ENCODE measurements around the gene CCM2.

- TF ChIP-seq MAX (IDR thresholded peaks at IDR 0.05) = no peak
- no peak for TF ChIP-seq RNF2 (IDR thresholded peaks at IDR 0.05; ENCODE audit: borderline replicate concordance, low read depth)
- TF ChIP-seq CTCF (IDR thresholded peaks at IDR 0.05) = no peak
Observed at GRCh38 chr7:45070254-45070642, 70.2 kb downstream of the CCM2 start.

Data from A549 (cell line).